AML-193 (cell line): ENCODE measurements around the gene ARSK.

Experiments
- DNase-seq, 2 experiments: peaks; one replicate each; lab custom pipeline; 2025; lab: John Stamatoyannopoulos, UW

ARSK gene

GRCh38 chr5:95649274-95649673 is 94.4 kb downstream of the ARSK start:
- no peak for DNase-seq

GRCh38 chr5:95649842-95650620 is 95.1 kb downstream of the ARSK start:
- no peak for DNase-seq

- no peak for DNase-seq
These were observed 97.9 kb downstream of the ARSK start for GRCh38 chr5:95652849-95653248.

GRCh38 chr5:95654196-95654595 is 99.3 kb downstream of the ARSK start:
- no peak for DNase-seq
